SHP77 treated with DMSO at 0.1 percent for 48 hours (cell line): Measurements from ENCODE around the gene HIBADH.

ENCODE experiments used
- DNase-seq: peaks from one replicate; lab custom pipeline; 2025; lab: John Stamatoyannopoulos, UW

HIBADH gene

GRCh38 chr7:27662490-27663205 is at the start of gene HIBADH:
Gene HIBADH, minus strand, starts transcription at chr7:27662883. Its CDS starts 95 bp downstream, at chr7:27662788.
- peak; percentile 100 for DNase-seq

GRCh38 chr7:27712217-27712616 is 49.5 kb upstream of the HIBADH start:
- DNase-seq: no peak

GRCh38 chr7:27709137-27710075 is 46.7 kb upstream of the HIBADH start:
- DNase-seq: no peak

- no peak for DNase-seq
These were observed 45.8 kb upstream of the HIBADH start for GRCh38 chr7:27708485-27708884.

GRCh38 chr7:27705200-27705594 is 42.5 kb upstream of the HIBADH start:
- no peak for DNase-seq

- no peak for DNase-seq
These were observed 41.9 kb upstream of the HIBADH start for GRCh38 chr7:27704422-27705199.

- no peak for DNase-seq
These were observed 40.5 kb upstream of the HIBADH start for GRCh38 chr7:27703181-27703580.

- DNase-seq: no peak
These were observed 37.8 kb upstream of the HIBADH start for GRCh38 chr7:27700501-27700900.

- DNase-seq: no peak
These were observed 37.1 kb upstream of the HIBADH start for GRCh38 chr7:27699751-27700150.

- no peak for DNase-seq
These were observed 35.3 kb upstream of the HIBADH start for GRCh38 chr7:27697861-27698430.

GRCh38 chr7:27695096-27695495 is 32.4 kb upstream of the HIBADH start:
- DNase-seq: no peak

- no peak for DNase-seq
These were observed 31.1 kb upstream of the HIBADH start for GRCh38 chr7:27693794-27694193.

GRCh38 chr7:27690649-27691048 is 28.0 kb upstream of the HIBADH start:
- no peak for DNase-seq

GRCh38 chr7:27689591-27690164 is 27.0 kb upstream of the HIBADH start:
- no peak for DNase-seq

GRCh38 chr7:27689150-27689549 is 26.5 kb upstream of the HIBADH start:
- DNase-seq: no peak

- no peak for DNase-seq
These were observed 26.0 kb upstream of the HIBADH start for GRCh38 chr7:27688646-27689045.

- no peak for DNase-seq
These were observed 25.4 kb upstream of the HIBADH start for GRCh38 chr7:27688056-27688455.

- DNase-seq: no peak
These were observed 23.6 kb upstream of the HIBADH start for GRCh38 chr7:27686315-27686714.

- DNase-seq: no peak
These were observed 23.2 kb upstream of the HIBADH start for GRCh38 chr7:27685893-27686292.

- DNase-seq: no peak
These were observed 22.5 kb upstream of the HIBADH start for GRCh38 chr7:27685209-27685608.

- DNase-seq: no peak
These were observed 21.8 kb upstream of the HIBADH start for GRCh38 chr7:27684491-27684890.

- no peak for DNase-seq
These were observed 17.9 kb upstream of the HIBADH start for GRCh38 chr7:27680610-27681009.
